HEK293 (cell line): ENCODE results near the gene DSG2.

Source experiments
- CTCF ChIA-PET: fragments of 350-600 bp; formaldehyde crosslinking; extraction: SDS; loops from one replicate; lab custom pipeline; 2021; ENCODE audit warnings: antibody characterized with exemption; lab: Yijun Ruan, JAX
- POLR2A ChIA-PET: fragments of 300-600 bp; formaldehyde crosslinking; extraction: SDS; loops from one replicate; lab custom pipeline; 2020; ENCODE audit warnings: antibody characterized with exemption, inconsistent platforms; lab: Yijun Ruan, JAX
- H3K27ac ChIP-seq: fragments of 200-500 bp; sonication (Bioruptor generic); 2 replicates; pipeline ENCODE4 v1.5.1; 2014; ENCODE audit warnings: low read depth, low read length, control low read depth, inconsistent platforms; ENCODE audit errors: extremely low read depth
- H3K36me3 ChIP-seq, 2 experiments: fragments of 200-500 bp in 1 of 2; sonication (Bioruptor generic) in 1 of 2; 1 replicate in 1 of 2; 2 replicates in 1 of 2; pipeline ENCODE4 v1.5.1; 2014 to 2017; ENCODE audit warnings: inconsistent platforms in 2 of 2, low read length in 2 of 2; ENCODE audit not compliant: control insufficient read depth in 2 of 2, insufficient read depth in 1 of 2
- H3K4me1 ChIP-seq: fragments of 200-500 bp; sonication (Bioruptor generic); 2 replicates; pipeline ENCODE4 v1.5.1; 2014; ENCODE audit warnings: mild to moderate bottlenecking, low read length, inconsistent platforms; ENCODE audit not compliant: control insufficient read depth, insufficient read depth
- H3K4me3 ChIP-seq: 2 replicates; pipeline ENCODE4 v1.5.1; 2011; ENCODE audit warnings: low read depth, mild to moderate bottlenecking, control low read depth, low read length, moderate library complexity
- H3K9me3 ChIP-seq: fragments of 200-500 bp; sonication (Bioruptor generic); 2 replicates; pipeline ENCODE4 v1.5.1; 2014; ENCODE audit warnings: low read depth, low read length, inconsistent platforms; ENCODE audit not compliant: control insufficient read depth, insufficient read depth
- HOXD13 ChIP-seq: sonication (generic); formaldehyde crosslinking; IDR thresholded peaks from 2 replicates; pipeline ENCODE4 v1.8.0; 2022; ENCODE audit warnings: missing genetic modification reagents, borderline replicate concordance
- KLF8 ChIP-seq: fragments of 450-650 bp; formaldehyde crosslinking; IDR thresholded peaks from 2 replicates; pipeline ENCODE4 v1.5.1; 2016; ENCODE audit warnings: missing biosample characterization, missing genetic modification characterization
- RBAK ChIP-seq: fragments of 450-650 bp; formaldehyde crosslinking; IDR thresholded peaks from 2 replicates; pipeline ENCODE4 v1.5.1; 2016; ENCODE audit warnings: missing biosample characterization, missing genetic modification characterization
- SCRT1 ChIP-seq: fragments of 450-650 bp; formaldehyde crosslinking; IDR thresholded peaks from 2 replicates; pipeline ENCODE4 v1.5.1; 2016; ENCODE audit warnings: missing biosample characterization, missing genetic modification characterization, borderline replicate concordance
- SP2 ChIP-seq: fragments of 450-650 bp; formaldehyde crosslinking; IDR thresholded peaks from 2 replicates; pipeline ENCODE4 v1.5.1; 2016; ENCODE audit warnings: missing biosample characterization, missing genetic modification characterization
- TRIM28 ChIP-seq: IDR thresholded peaks from 2 replicates; pipeline ENCODE4 v1.6.1; 2011; ENCODE audit warnings: low read length, control low read depth, borderline replicate concordance
- ZBTB21 ChIP-seq: fragments of 450-650 bp; formaldehyde crosslinking; IDR thresholded peaks from 2 replicates; pipeline ENCODE4 v1.5.1; 2017; ENCODE audit warnings: missing biosample characterization, missing genetic modification characterization
- ZFHX2 ChIP-seq: fragments of 450-650 bp; formaldehyde crosslinking; conservative IDR thresholded peaks from 2 replicates; pipeline ENCODE4 v1.5.1; 2016; ENCODE audit warnings: missing biosample characterization, missing genetic modification characterization
- ZNF112 ChIP-seq: fragments of 450-650 bp; formaldehyde crosslinking; IDR thresholded peaks from 2 replicates; pipeline ENCODE4 v1.5.0; 2017; ENCODE audit warnings: missing biosample characterization, missing genetic modification characterization
- ZNF155 ChIP-seq: fragments of 450-650 bp; formaldehyde crosslinking; IDR thresholded peaks from 2 replicates; pipeline ENCODE4 v1.5.1; 2016; ENCODE audit warnings: missing biosample characterization, missing genetic modification characterization
- ZNF19 ChIP-seq: fragments of 450-650 bp; formaldehyde crosslinking; IDR thresholded peaks from 2 replicates; pipeline ENCODE4; 2016; ENCODE audit warnings: missing biosample characterization, missing genetic modification characterization, low read depth
- ZNF214 ChIP-seq: fragments of 450-650 bp; formaldehyde crosslinking; IDR thresholded peaks from 2 replicates; pipeline ENCODE4 v1.5.1; 2017; ENCODE audit warnings: missing biosample characterization, mild to moderate bottlenecking, missing genetic modification characterization, borderline replicate concordance
- ZNF335 ChIP-seq: fragments of 450-650 bp; formaldehyde crosslinking; conservative IDR thresholded peaks from 2 replicates; pipeline ENCODE4 v1.5.1; 2016; ENCODE audit warnings: missing biosample characterization, missing genetic modification characterization
- ZNF391 ChIP-seq: fragments of 450-650 bp; formaldehyde crosslinking; IDR thresholded peaks from 2 replicates; pipeline ENCODE4 v1.5.1; 2016; ENCODE audit warnings: low read depth, missing biosample characterization, missing genetic modification characterization, borderline replicate concordance
- ZNF510 ChIP-seq: fragments of 450-650 bp; formaldehyde crosslinking; IDR thresholded peaks from 2 replicates; pipeline ENCODE4 v1.5.1; 2018; ENCODE audit warnings: mild to moderate bottlenecking, missing genetic modification characterization, missing biosample characterization; ENCODE audit not compliant: insufficient replicate concordance
- ZNF623 ChIP-seq: fragments of 450-650 bp; formaldehyde crosslinking; IDR thresholded peaks from 2 replicates; pipeline ENCODE4 v1.5.1; 2016; ENCODE audit warnings: missing biosample characterization, missing genetic modification characterization
- ZNF76 ChIP-seq: fragments of 450-650 bp; formaldehyde crosslinking; IDR thresholded peaks from 2 replicates; pipeline ENCODE4; 2016; ENCODE audit warnings: low read depth, missing biosample characterization, missing genetic modification characterization, borderline replicate concordance
- TF ChIP-seq, protein P1 (sequence below): fragments of 450-650 bp; formaldehyde crosslinking; IDR thresholded peaks from 2 replicates; pipeline ENCODE4 v1.5.1; 2016; ENCODE audit warnings: missing biosample characterization, missing genetic modification characterization
- TF ChIP-seq, protein P2 (sequence below): fragments of 450-650 bp; formaldehyde crosslinking; IDR thresholded peaks from 2 replicates; pipeline ENCODE4 v1.5.1; 2017; ENCODE audit warnings: missing biosample characterization, mild to moderate bottlenecking, missing genetic modification characterization, moderate library complexity
- TF ChIP-seq, protein P3 (sequence below): fragments of 450-650 bp; formaldehyde crosslinking; IDR thresholded peaks from 2 replicates; pipeline ENCODE4 v1.5.1; 2016; ENCODE audit warnings: missing biosample characterization, missing genetic modification characterization
- TF ChIP-seq, protein P4 (sequence below): fragments of 450-650 bp; formaldehyde crosslinking; IDR thresholded peaks from 2 replicates; pipeline ENCODE4 v1.5.1; 2017; ENCODE audit warnings: missing biosample characterization, missing genetic modification characterization

Gene DSG2

DNA sequence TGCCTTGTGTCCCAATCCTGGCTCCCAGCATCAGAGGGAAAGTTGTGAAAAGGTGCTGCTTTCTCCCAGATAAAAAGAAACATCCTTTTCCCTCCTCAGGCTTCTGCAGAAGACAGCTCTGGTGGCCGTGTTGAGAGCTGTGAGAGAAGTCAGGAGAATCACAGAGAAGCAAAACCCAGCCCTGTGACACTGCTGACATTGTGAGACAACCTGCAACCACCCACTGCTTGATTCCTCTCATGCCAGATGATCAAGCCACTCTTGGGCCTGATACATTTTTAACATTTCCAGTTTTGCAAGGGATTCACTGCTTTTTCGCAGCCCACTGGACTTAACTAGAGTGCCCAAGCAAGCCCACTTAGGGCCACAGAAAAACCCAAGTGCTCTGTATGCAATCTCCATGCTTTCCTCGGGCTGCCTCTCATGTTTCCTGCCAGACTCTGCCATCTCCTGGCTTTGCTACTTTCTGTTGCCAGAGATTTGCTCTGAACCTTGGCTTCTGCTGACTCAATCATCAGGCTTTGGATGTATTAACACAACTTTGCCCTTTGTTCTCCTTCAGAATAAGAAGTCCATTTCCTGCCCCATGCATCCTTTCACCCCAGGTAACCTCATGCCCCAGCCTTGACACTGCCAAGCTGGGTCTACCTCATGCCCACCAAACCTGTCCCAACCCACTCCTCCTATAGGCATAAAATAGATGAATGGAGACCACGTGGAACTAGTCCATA lies 68.8 kb downstream of the DSG2 start (continued):
- TF ChIP-seq, protein P1, sequence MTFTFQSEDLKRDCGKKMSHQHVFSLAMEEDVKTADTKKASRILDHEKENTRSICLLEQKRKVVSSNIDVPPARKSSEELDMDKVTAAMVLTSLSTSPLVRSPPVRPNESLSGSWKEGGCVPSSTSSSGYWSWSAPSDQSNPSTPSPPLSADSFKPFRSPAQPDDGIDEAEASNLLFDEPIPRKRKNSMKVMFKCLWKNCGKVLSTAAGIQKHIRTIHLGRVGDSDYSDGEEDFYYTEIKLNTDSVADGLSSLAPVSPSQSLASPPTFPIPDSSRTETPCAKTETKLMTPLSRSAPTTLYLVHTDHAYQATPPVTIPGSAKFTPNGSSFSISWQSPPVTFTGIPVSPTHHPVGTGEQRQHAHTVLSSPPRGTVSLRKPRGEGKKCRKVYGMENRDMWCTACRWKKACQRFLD (tag by site-specific recombination) = no peak
- TF ChIP-seq, protein P2, sequence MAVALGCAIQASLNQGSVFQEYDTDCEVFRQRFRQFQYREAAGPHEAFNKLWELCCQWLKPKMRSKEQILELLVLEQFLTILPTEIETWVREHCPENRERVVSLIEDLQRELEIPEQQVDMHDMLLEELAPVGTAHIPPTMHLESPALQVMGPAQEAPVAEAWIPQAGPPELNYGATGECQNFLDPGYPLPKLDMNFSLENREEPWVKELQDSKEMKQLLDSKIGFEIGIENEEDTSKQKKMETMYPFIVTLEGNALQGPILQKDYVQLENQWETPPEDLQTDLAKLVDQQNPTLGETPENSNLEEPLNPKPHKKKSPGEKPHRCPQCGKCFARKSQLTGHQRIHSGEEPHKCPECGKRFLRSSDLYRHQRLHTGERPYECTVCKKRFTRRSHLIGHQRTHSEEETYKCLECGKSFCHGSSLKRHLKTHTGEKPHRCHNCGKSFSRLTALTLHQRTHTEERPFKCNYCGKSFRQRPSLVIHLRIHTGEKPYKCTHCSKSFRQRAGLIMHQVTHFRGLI (tag by site-specific recombination) = no peak
- TF ChIP-seq ZNF76 (tag by site-specific recombination) (no peak), TRIM28 (no peak)

- H3K27ac ChIP-seq = no peak overlapping the region
- TF ChIP-seq ZNF155 = no peak
- no peak for TF ChIP-seq ZNF19 (tag by site-specific recombination)
- TF ChIP-seq ZNF112 (tag by site-specific recombination) = no peak
- no peak for TF ChIP-seq ZNF214 (tag by site-specific recombination)
- no peak for TF ChIP-seq KLF8 (tag by site-specific recombination)
- TF ChIP-seq ZNF391 (tag by site-specific recombination) = no peak
- TF ChIP-seq ZBTB21 (tag by site-specific recombination) = no peak
- TF ChIP-seq ZFHX2 = no peak
- TF ChIP-seq ZNF623 (tag by site-specific recombination) = no peak
- no peak overlapping the region for H3K4me3 ChIP-seq
- H3K9me3 ChIP-seq = no peaks in the 10 kb centered on the region
- ChIA-PET CTCF (interaction anchor here (2.6 kb wide), 1 partner anchor 150 kb away, joined by 9 read pairs; no protein-coding TSS in a partner anchor), POLR2A (no interaction called here)
- H3K36me3 ChIP-seq = no peaks in the 10 kb centered on the region
- H3K4me1 ChIP-seq = no peaks in the 10 kb centered on the region
These were observed 74.4 kb downstream of the DSG2 start for GRCh38 chr18:31572368-31572767.

GRCh38 chr18:31573051-31573450 lies 75.1 kb downstream of the DSG2 start:
- no peak overlapping the region for H3K4me3 ChIP-seq
- no peak overlapping the region for H3K27ac ChIP-seq
- TF ChIP-seq, protein P3, sequence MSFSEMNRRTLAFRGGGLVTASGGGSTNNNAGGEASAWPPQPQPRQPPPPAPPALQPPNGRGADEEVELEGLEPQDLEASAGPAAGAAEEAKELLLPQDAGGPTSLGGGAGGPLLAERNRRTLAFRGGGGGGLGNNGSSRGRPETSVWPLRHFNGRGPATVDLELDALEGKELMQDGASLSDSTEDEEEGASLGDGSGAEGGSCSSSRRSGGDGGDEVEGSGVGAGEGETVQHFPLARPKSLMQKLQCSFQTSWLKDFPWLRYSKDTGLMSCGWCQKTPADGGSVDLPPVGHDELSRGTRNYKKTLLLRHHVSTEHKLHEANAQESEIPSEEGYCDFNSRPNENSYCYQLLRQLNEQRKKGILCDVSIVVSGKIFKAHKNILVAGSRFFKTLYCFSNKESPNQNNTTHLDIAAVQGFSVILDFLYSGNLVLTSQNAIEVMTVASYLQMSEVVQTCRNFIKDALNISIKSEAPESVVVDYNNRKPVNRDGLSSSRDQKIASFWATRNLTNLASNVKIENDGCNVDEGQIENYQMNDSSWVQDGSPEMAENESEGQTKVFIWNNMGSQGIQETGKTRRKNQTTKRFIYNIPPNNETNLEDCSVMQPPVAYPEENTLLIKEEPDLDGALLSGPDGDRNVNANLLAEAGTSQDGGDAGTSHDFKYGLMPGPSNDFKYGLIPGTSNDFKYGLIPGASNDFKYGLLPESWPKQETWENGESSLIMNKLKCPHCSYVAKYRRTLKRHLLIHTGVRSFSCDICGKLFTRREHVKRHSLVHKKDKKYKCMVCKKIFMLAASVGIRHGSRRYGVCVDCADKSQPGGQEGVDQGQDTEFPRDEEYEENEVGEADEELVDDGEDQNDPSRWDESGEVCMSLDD (tag by site-specific recombination) = no peak
- TF ChIP-seq SCRT1 (tag by site-specific recombination) (no peak), RBAK (tag by site-specific recombination) (no peak), ZNF510 (tag by site-specific recombination) (no peak), ZNF335 (tag by site-specific recombination) (no peak), SP2 (tag by site-specific recombination) (no peak), HOXD13 (CRISPR knock-in tag) (no peak)
- TF ChIP-seq, protein P4, sequence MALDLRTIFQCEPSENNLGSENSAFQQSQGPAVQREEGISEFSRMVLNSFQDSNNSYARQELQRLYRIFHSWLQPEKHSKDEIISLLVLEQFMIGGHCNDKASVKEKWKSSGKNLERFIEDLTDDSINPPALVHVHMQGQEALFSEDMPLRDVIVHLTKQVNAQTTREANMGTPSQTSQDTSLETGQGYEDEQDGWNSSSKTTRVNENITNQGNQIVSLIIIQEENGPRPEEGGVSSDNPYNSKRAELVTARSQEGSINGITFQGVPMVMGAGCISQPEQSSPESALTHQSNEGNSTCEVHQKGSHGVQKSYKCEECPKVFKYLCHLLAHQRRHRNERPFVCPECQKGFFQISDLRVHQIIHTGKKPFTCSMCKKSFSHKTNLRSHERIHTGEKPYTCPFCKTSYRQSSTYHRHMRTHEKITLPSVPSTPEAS (tag by site-specific recombination) = no peak
- TF ChIP-seq, all 188 proteins: peak for 0
- CTCF ChIA-PET = interaction anchor here (1.0 to 2.6 kb wide), 2 partner anchors 10 to 149 kb away, joined by 6 to 9 read pairs; no protein-coding TSS in a partner anchor
- no peaks in the 10 kb centered on the region for H3K4me1 ChIP-seq
- H3K9me3 ChIP-seq = no peaks in the 10 kb centered on the region
- no peaks in the 10 kb centered on the region for H3K36me3 ChIP-seq
- POLR2A ChIA-PET = no interaction called here
